GM19463 (cell line): ENCODE data around the gene GALNT10.

Experiments
- ATAC-seq: cut with Tn5 transposase; IDR thresholded peaks from one replicate; pipeline ENCODE4 v1.9.1; 2021; ENCODE audit warnings: mild to moderate bottlenecking, moderate library complexity; ENCODE audit not compliant: unreplicated experiment

The GALNT10 gene

DNA sequence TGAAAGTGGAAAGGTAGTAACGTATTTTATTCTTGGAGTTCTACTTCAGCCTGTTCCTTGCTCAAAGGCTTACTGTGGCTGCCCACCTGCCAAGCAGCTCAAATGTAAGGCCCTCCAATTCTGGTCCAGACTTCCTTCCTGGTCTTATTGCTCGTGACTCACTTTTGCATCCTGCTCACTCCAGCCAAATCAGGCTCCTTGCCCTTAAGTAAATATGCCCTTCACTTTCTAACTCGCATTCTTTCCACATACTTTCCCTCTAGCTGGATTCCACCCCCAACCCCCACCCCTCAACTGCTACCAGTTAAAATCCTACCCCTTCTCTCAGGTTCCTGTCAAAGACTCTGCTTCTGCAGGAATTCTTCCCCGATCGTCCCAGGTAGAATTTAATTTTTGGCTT is 96.6 kb downstream of the GALNT10 start:
- no peak for ATAC-seq

DNA sequence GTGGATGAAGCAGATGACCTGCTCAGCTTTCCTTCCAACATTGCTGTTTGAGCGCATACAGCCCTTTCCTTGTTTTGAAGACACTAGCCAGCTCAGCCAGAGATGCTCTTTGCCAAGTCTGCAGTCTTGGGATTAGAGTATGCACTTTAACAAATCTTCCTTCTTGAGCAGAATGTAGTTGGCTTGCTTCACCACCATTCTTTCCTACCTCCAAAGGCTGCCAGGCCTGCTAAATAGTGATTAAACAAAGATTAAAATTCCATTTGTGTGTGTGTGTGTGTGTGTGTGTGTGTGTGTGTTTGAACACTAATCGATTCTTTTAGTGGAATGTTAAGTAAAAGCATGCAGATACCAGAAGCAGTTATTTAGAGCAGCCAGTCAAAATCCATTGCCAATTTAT is 97.6 kb downstream of the GALNT10 start:
- ATAC-seq = no peak

DNA sequence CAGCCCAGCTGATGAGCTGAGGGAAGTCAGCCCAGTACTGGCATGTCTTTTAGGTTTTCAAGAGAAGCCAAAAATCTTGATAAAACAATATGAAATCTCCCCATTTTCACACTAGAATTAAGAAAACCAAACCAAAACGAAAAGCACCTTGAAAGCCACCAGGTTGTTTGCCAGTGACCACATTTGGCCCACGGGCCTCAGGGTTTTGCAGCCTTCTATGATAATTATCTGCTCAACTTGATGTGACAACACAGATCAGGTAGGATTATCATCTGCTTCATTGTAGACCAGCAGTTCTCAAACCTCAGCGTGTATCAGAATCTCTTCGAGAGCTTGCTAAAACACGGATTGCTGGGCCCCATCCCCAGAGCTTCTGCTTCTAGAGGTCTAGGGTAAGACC is 101.4 kb downstream of the GALNT10 start:
- no peak for ATAC-seq

DNA sequence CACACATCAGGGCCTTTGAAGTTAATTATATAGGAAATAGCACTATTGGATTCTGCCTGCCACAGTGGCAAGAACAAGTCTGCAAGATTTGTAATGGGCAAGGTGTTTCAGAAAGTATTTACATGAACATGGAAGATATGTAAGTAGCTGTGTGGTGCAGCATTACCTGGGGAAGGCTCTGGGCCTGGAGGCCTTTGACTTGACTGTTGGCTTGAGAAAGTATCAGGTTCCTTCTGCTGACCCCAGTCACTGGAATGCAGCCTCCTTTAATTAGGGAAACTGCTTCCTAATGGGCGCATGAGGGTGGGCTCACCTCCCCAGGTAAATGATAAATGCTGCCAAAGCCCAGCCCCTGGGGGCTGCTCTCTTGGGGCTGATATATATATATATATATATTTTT is 102.7 kb downstream of the GALNT10 start:
- ATAC-seq = no peak

DNA sequence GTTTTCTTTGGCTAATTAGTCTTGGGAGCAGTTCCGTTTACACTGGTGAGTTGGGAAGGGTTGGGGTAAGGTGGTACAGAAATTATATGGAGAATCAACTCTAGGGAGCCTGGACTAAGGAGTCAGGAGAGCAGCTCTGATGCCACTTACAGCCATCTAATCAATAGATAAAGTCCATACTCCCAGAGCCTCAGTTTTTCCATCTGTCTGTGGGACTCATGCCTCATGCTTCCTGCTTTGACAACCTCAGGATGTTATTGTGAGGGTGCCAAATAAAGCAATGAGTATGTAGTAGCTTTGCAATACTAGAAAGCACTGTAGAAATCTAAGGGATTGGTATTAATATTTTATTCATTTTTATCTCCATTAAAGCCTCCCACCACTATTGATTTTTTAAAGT is 105.0 kb downstream of the GALNT10 start:
- no peak for ATAC-seq

DNA sequence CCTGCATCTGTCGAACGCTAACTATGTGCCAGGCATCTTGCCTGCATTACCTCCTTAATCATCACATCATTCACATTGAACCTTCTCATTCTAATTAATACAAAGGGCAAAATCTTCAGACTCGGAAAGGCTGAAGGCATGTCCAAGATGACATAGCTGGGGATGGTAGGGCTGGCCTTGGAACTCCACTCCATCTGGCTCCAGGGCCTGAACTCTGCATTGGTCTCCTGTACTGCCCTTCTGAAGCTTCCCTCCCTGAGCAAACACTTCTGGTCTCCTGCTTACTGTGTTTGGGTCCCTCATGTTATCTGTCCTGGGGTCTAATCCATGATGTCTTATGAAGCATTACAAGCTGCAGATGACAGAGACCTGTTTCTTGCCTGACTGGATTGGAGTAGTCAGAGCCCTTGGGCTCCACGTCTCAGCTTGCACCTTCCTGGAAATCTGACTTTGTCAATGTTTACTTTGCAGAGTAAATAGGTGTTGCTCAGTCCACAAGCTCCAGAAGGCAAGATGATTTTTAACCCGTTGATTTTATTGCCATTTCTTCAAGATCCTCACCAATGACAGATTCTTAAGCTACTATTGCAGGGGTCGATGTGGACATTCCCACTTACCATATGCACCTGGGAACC is 106.1 kb downstream of the GALNT10 start:
- ATAC-seq = no peak

DNA sequence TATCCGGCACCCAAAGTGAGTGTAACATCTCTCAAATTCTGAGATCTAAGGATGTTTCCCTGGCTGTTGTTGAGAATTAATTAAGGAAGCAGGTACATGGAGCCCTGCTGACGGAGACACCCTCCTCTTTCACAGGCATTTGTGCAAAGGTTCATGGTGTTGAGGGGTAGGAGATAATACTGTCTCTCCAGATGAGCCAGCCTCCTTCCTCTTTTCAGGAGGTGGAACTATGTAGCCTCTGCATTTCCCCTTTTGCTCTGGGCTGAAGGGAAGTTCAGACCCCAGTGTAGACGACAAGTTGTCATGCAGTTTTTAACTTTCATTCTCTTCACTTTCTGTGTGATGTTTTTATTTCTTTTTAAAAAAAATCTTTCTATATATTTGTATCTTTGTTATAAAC is 107.5 kb downstream of the GALNT10 start:
- ATAC-seq = no peak

DNA sequence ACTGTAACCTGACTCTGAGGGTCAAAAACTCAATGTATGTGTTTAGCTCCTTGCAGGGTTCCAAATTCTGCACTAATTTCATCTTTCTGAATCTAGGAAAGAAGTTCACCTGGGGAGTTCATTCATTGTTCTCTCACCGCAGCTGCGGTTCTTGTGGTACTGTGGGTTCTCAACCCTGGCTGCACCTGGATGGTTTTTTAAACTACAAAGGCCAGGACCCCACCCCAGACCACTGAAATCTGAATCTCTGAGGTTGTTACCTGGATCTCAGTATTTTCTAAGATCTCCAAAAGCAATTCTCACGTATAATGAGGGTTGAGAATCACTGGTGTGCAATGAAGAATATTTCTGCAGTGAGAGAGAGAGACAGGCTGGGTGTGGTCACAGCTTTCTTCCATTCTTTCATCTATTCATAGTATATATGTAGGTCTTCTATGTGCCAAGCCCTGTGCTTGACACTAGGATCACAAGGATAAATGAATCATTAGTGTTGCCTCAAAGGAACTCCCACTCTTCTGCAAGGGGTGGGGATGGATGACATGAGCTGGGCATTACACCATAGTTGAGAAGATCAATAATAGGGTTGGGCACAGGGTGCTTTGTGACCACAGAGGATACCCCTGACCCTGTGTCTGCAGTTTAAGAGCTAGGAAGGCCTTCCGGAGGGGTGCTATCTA is 109.8 kb downstream of the GALNT10 start:
- no peak for ATAC-seq

DNA sequence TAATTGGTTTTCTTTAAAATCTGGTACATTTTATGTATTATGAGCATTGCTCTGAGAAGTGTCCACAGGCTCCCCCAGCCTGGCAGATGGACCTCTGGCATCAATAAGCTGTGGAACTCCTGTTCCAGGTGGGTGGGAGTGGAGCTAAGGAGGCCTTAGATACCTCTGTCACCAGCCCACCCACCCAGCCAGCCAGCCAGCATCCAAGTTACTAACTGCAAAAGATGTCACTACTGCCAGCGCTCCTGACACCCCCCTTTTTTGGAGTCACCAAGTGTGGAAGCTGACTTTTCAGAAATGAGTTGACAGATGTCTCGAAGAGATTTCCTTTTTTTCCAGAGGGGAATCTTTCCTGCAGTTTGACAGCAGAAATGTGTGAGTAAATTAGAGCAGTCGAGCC is 111.2 kb downstream of the GALNT10 start:
- ATAC-seq = no peak

DNA sequence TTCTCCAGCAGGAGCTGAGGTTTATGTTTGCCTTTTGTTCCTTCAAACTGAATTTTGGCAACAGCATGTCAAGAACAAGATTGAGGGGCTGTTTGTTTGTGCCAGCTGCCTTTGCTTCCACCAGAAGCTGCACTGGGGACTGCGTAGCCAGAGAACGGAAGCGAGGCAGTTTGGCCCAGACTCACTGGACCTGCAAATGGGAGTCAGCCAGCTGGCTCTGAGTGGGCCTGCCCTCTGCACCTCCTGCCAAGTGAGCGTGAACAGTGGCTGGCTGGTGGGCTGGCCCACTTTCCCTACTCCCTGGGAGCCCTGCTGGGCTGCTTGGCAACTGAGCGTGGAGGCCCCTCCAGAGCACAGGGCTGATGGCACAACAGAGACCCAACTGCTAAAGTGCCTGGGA is 111.6 kb downstream of the GALNT10 start:
- no peak for ATAC-seq

DNA sequence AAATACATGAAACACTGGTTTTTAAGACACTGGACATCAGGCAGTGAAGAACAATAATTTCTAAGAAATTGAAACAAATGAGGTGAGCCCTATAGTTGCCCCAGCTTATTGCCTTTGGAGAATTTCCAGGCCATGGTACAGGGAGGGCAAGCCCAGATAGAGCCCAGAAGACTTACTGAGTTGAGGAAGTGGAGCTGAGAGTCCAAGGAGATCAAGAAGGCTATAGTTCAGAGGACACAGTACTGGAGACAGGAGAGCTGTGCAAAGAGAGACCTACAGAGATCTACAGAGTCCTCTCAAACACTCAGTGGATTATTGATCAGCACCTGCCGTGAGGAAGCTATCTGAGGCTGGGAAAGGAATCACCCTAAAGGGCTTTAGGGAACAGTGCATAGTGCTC is 112.6 kb downstream of the GALNT10 start:
- no peak for ATAC-seq

DNA sequence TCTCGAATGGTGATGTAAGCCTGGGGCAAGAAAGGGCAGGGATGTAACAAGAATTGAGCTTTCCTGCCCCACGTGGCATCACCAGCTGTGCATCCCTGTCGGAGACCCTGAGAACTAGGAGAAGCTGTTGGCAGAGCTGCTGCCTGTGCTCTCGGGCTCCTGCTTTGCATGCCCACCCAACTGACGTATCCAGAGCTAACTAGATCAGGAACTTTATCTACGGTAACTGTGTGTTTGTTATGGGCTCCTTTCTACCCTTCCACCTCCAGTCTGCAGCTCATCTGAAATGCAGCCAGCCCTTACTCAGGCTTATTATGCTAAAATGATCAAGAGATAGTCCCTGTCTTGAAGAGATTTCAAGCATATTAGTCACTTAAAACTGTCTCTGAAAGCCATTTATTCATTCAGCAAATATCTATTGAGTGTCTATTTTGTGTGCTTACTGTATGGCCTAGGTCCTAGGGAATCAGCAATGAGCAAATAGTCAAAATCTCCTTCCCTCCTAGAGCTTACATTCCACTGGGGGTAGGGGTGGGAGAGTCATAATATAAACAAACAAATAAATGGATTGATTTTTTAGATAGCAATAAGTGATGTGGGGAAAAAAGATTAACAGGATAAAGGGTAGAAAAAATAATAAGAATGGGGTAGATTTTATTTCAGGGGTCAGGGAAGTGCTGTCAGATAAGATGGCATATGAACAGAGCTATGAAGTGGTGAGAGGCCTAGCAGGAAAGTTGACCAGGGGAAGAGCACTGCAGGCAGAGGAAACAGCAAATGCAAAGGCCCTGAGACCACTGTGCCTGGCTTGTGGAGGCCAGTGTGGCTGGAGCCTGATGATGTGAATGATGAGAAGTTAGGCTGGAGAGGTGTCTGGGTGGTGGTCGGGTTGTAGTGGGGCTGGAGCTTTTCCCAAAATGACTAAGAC is 118.2 kb downstream of the GALNT10 start:
- ATAC-seq = no peak

DNA sequence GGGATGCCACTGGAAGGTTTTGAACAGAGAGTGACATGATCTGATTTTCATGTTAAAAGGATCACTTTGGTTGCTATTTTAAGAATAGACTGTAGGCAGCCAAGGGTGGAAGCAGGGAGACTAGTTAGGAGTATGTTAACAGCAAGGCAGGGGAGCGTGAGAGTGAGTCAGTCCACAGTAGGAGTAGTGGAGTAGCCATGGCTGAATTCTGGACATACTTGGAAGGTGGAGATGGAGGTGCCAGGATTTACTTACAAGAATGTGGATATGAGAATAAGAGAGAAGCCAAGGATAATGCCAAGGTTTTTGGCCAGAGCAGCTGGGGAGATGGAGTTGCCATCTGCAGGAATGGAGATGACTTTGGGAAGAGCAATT is 118.8 kb downstream of the GALNT10 start:
- no peak for ATAC-seq

DNA sequence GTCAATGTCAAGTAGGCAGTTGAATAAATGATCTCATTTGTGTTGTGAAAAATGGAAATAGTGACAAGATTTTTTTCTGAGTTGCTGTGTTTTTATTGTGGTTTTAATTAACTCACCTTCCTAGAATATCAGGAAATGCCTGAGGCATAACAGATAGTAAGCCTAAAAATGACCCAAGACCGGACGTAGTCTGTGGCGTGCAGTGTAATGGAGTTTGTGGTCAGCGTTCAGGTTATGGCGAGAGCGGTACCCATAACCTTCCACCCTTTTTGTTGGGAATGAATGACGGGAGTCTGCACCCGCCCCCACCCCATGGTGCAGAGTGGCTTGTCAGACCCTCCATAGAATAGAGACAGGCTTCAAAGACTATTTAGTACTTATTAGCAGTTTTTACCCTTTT is 119.3 kb downstream of the GALNT10 start:
- no peak for ATAC-seq

DNA sequence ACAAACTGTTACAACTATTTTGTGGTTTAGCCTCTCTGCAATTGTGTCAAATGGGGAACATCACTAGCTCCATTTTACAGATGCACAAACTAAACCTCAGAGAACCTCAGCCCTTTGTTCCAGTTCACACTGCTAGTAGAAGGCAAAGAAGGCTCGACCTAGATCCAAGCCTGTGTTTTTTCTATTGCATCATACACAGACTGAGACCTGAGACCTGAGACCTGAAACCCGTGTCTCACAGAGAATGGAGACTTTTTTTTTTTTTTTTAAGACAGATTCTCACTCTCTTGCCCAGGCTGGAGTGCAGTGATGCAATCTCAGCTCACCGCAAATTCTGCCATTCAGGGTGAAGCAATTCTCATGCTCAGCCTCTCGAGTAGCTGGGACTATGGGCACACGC is 120.8 kb downstream of the GALNT10 start:
- no peak for ATAC-seq

DNA sequence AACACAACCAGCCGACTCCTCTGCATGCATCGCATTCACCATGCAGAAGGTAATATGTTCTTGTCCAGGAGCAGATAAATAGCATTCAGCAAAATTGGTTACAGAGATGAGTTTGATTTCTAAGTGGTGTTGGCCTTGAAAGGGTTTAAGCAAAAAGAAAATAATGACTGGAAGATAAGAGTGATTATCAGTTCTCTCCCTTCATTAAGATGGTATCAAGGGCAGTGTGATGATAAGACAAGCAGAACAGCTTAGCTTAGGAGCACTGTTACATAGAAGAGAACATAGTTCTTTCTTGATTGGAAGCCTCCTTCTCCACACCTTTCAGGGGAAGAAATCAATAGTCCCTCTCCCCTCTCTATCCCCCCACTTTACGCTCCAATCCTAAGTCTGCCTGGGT is 121.5 kb downstream of the GALNT10 start:
- no peak for ATAC-seq

DNA sequence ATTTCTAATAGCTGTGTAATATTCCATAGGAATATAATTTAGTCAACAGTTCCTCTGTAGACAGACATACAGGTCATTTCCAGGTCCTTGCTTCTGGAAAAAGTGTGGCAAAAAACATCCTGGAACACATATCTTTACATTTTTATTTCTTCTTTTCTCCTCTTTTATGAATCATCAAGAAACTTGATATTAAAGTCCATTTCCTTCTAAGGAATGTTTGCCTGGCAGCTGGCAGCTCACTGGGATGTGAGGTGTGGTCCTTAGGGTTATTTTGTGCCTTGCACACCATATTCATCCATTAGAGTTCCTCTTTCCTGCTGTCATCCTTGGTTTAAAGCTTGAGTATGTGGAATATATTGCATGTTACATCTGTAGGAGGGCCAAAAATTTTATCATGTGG is 122.0 kb downstream of the GALNT10 start:
- ATAC-seq = no peak

DNA sequence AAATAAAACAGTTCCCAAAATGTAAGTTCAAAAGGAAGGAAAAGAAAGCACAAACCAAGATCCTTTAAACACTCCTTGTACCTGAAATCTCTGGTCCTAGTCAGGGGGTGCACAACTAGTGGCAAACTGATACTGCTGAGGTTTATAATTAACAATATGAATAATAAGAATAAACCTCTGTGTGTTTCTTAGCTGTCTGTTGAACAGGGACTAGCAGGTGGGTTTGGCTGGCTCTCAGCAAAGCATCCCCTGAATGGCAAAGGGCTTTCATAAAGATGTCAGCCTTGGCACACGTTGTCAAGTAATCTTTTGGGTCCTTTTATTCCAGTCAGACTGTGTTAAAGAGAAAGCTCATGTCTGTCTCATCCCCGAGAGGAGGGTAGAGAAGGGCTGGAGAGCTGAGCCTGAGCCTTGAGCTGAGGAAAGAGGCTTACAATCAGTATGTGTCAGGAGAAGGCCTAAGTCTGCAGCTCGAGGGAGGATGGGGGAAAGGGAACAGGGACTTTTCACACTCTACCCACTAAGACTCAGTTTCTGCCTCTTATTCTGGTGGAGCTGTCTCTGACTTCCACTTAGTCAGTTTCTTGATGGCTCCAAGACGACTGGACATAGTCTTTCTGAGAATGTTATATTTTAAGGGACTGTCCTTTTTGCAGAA is 123.0 kb downstream of the GALNT10 start:
- peak; percentile 56 for ATAC-seq

DNA sequence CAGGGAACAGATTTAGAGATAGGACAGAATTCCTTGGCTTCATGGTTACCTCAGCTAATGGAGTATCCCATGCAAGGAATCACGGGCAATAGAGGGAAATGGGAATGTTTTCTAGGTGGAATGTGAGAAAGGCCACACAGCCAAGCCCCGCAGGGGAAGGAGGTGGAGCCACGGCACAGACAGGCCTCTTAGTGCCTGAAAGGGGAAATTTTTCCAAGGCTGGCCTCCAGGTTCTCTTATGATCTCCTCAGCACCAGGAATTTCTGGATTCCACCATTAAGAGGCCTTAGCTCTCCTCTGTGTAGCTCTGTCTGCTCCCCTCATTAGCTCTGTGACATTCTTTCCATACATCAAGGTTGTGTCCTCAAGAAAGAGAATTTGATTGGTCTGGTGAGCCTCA is 124.7 kb downstream of the GALNT10 start:
- no peak for ATAC-seq

DNA sequence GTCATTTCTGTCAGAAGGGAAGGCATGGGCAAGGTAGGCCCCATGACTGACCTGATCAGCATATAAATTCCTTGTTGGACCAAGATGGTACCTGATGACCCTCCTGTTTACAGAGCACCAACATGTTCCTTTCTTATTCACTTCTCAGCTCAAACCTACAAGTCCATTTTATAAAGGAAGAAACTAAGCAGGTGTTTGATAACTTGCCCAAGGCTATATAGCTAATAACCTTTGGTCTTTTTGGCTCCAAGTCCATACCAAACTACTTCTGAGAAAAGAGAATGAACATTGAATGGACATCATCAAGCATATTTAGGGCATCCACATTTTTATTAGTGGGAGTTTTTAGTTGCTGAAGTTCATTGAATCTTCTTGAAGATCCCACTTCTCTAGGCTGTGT is 125.2 kb downstream of the GALNT10 start:
- no peak for ATAC-seq

DNA sequence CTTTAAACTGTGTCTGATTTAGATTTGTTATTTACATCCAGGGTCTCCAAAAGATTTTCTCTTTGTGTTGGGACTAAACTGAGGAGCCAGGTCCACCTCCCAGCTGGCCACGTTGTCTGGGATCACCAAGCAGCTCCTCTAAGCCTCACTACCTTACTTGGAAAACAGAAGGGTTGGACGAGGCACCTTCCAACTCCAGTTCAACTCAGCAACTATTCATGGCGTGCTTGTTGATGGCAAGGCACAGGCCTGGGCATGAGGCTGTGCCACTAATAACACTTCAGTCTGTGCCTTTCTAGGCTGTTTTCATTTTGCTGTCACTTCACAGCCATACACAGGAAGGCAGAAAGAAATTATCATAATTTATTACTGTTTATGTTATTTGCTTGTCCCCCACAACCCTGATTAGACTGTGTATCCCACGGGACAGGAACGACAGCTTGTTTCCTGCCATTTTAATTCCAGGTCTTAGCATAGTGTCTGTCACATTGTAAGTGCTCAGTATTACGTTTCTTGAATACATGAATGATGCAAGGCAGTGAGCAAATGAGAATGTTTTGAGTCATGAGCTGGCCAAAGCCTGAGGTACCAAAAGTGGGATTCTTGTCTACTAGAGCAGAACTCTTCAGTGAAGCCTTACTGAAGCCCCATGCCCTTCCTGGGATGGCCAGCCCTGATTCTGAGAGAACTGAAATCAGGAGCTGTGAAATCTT is 125.8 kb downstream of the GALNT10 start:
- ATAC-seq = no peak
